Measurements from ENCODE around the gene BIN1.
A peak's percentile ranks its signal among the peaks of the same experiment; 100 is the strongest.
"Not testable (repeated sequence)": the region's sequence is repeated elsewhere in the genome, so short reads cannot be mapped to it uniquely, and the experiment has no call there.

BIN1 gene

DNA sequence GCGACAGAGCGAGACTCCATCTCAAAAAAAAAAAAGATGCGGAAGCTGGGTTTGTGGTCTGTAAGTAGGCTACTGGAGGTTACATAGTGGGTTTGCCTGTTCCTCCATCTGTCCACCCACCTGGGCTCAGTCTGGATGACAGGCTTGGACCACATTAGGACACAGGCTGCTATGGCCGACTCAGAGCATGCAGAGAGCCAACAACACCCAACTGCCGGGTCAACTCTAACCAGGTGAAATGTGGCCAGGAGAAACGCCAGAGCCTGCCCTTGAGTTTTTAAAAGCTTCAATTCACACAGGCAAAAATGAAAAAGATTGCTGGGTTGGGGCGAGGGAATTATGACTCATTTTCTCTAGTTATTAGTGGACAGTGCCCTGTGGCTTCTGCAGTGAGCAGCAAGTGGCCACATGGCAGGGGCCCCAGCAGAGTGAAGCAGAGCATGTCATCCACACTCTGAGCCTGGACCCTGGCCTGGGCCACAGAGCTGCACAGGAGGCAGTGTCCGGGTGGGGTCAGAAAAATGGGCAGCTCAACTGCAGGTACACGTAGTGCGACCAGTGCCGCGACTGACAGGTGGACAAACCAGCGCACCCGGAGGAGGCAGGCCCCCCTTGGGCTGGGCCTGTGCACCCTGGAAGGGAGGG, 67.4 kb downstream of the BIN1 start:
- DNase-seq (ENCODE audit: low read depth in 2 of 2) = no peak
- H3K4me3 ChIP-seq (replicated peaks in 1 of 2; ENCODE audit: low read depth in 2 of 2, low read length in 2 of 2) = no peak overlapping the region
- TF ChIP-seq CTCF (IDR thresholded peaks at IDR 0.05; ENCODE audit: low read depth, low read length) = no peak

- DNase-seq (ENCODE audit: low read depth in 2 of 2) = no peak
- no peak overlapping the region for H3K4me3 ChIP-seq (replicated peaks in 1 of 2; ENCODE audit: low read depth in 2 of 2, low read length in 2 of 2)
- no peak for TF ChIP-seq CTCF (IDR thresholded peaks at IDR 0.05; ENCODE audit: low read depth, low read length)
These were observed 69.5 kb downstream of the BIN1 start for GRCh38 chr2:127037476-127037875.

GRCh38 chr2:127034883-127035611, 71.9 kb downstream of the BIN1 start:
- DNase-seq (ENCODE audit: low read depth in 2 of 2) = no peak
- TF ChIP-seq CTCF (IDR thresholded peaks at IDR 0.05; ENCODE audit: low read depth, low read length) = no peak
- no peak overlapping the region for H3K4me3 ChIP-seq (replicated peaks in 1 of 2; ENCODE audit: low read depth in 2 of 2, low read length in 2 of 2)

DNA sequence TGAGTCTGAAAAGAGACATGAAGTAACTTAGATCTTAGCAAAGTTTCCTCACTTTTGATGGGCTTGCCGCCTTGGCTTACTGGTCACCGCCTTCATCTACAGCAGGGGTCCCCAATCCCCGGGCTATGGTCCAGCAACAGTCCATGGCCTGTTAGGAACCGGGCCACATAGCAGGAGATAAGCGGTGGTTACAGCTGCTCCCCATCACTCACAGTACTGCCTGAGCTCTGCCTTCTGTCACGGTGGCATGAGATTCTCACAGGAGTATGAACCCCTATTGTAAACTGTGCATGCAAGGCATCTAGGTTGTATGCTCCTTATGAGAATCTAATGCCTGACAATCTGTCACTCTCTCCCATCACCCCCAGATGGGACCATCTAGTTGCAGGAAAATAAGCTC, 72.9 kb downstream of the BIN1 start:
- H3K4me3 ChIP-seq (replicated peaks in 1 of 2; ENCODE audit: low read depth in 2 of 2, low read length in 2 of 2) = no peak overlapping the region
- no peak for DNase-seq (ENCODE audit: low read depth in 2 of 2)

GRCh38 chr2:127032621-127033020, 74.3 kb downstream of the BIN1 start:
- TF ChIP-seq CTCF (IDR thresholded peaks at IDR 0.05; ENCODE audit: low read depth, low read length) = no peak
- peak in 1 of 2 donors; percentile 48 for DNase-seq (ENCODE audit: low read depth in 2 of 2)
- no peak overlapping the region for H3K4me3 ChIP-seq (replicated peaks in 1 of 2; ENCODE audit: low read depth in 2 of 2, low read length in 2 of 2)

More for the DNA sequence above, 72.9 kb downstream of the BIN1 start:
- TF ChIP-seq CTCF (IDR thresholded peaks at IDR 0.05; ENCODE audit: low read depth, low read length) = no peak

DNA sequence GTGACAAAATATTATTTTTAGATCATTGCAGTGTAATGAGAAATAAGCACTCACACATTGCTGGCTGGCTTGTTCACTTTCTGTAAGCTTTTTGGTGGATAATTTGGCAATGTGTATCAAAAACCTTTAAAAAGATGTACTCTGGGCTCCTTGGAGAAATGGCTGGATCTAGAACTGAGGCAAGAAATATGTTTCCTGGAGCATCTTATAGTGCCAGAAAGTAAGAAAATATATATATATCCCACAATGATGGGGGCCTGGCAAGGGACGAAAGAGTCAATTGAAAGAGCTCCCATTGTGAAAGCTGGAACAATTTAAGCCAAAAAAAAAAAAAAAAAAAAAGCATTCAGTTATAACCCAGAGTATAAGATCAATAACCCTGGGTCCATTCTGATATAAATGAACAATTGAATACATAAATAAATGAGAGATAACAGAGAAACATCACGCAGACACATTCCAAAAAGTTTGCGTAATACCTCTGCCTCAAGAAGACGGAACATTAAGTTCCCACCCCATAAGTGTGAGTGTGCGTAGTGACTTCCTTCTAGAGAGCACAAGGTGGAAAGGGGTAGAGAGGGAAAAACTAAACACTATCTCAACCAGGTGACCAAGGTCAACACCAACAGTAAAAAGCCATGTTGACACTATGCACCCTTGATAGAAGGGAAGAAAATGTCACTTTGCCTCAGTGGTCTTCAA, 77.5 kb downstream of the BIN1 start:
- no peak overlapping the region for H3K4me3 ChIP-seq (replicated peaks in 1 of 2; ENCODE audit: low read depth in 2 of 2, low read length in 2 of 2)
- TF ChIP-seq CTCF (IDR thresholded peaks at IDR 0.05; ENCODE audit: low read depth, low read length) = no peak
- DNase-seq (ENCODE audit: low read depth in 2 of 2) = peak; percentile 29 to 48

DNA sequence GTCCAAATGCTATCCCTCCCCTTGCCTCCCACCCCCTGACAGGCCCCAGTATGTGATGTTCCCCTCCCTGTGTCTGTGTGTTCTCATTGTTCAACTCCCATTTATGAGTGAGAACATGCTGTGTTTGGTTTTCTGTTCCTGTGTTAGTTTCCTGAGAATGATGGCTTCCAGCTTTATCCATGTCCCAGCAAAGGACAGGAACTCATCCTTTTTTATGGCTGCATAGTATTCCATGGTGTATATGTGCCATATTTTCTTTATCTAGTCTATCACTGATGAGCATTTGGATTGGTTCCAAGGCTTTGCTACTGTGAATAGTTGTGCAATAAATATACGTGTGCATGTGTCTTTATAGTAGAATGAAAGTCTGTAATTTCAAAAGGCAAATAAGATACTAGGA, 78.2 kb downstream of the BIN1 start:
- DNase-seq (ENCODE audit: low read depth in 2 of 2); H3K4me3 ChIP-seq (replicated peaks in 1 of 2; ENCODE audit: low read depth in 2 of 2, low read length in 2 of 2): not testable (repeated sequence)

Measured in cardiac fibroblast (primary cell).